Measurements from ENCODE around the gene PAX9.
"Not testable (repeated sequence)": the region's sequence is repeated elsewhere in the genome, so short reads cannot be mapped to it uniquely, and the experiment has no call there.

Gene PAX9

GRCh38 chr14:36682338-36682737 is 20.7 kb downstream of the PAX9 start:
- H3K27ac ChIP-seq, result peak overlapping the region; percentile 64
- TF ChIP-seq CTCF (conservative IDR thresholded peaks at IDR 0.05), result no peak

DNA sequence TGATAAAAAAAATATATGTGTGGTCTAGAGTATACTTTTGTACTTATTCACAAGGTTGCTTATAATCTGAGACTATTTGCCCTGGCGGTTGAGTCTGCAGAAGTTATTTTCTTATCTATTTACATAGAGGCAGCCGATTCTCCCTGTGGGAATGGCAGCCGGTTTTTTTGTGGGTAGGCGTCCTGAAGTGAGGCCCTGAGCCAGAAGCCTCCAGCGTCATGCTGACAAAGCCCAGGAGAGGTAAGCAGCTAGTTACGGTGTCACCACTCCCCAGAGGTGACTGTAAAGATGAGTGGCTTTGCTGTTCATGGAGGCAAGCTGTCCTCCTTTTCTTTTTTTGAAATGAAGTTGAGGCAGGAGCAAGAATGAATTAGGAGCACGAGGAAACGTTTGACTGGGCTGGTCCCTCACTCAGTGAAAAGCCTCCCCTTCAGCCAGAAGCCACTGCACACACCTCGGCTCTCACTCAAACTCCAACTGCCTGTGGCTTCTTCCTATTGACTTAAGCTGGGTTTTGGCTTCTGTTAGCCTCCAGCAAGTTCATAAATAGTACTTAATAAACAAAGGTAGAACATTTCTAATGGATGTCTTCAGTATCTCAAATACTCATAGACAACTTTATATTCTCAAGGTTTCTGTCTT is 21.5 kb downstream of the PAX9 start:
- H3K27ac ChIP-seq, result peak overlapping the region; percentile 64
- TF ChIP-seq CTCF (conservative IDR thresholded peaks at IDR 0.05), result no peak

DNA sequence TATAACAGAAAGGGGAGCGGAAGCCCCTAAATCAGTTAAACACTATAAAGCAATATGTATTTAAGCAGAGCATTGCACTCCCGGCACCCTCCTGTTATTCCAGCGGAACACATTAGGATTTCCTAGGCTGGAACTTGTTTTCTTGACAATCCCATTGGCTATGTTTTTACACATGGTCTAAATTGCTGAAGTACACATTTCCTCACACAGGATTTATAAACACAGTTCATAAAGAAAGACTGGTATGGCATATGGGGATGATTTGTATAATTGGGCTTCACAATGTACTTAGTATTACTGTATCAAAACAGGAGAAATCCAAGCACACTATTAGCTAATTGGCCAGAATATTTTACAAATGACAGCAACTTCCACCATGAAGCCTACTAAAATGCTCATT is 23.3 kb downstream of the PAX9 start:
- TF ChIP-seq CTCF (conservative IDR thresholded peaks at IDR 0.05), result no peak
- H3K27ac ChIP-seq, result no peak overlapping the region

DNA sequence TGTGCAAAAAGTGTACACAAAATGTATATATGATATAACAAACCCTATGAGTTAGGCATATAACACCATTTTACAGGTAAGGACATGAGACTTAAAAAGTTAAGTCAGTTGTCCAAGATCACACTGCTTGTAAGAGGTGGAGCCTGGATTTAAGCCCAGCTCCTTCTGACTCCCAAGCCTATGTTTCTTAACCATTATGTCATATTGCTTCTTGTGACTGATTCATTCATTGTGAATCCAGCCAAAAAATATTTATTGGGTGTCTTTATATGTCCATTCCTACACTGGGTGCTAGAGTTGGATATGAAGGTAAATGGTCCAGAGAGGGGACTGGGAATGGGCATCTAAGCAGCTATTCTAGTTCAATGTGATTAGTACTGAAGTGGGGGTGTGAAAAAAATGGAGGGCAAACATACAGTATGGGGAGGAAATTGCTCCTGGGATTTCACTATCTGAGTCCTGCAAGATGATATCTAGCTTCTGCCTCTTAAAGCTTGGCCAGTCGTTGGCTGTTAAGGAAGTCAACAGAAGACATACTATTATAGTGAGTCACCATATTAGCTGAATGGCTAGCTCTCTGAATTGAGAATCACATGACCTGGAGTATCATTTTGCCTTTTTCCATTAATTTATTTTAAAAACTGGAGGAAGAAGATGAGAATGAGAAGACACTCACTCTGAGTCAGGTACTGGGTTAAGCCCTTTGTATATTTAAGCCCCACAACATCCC is 28.8 kb downstream of the PAX9 start:
- TF ChIP-seq CTCF (conservative IDR thresholded peaks at IDR 0.05), result no peak
- no peak overlapping the region for H3K27ac ChIP-seq

GRCh38 chr14:36699420-36699819 is 37.8 kb downstream of the PAX9 start:
- not testable (repeated sequence) for H3K27ac ChIP-seq

GRCh38 chr14:36700651-36701050 is 39.0 kb downstream of the PAX9 start:
- no peak for TF ChIP-seq CTCF (conservative IDR thresholded peaks at IDR 0.05)
- H3K27ac ChIP-seq, result no peak overlapping the region

GRCh38 chr14:36701132-36701531 is 39.5 kb downstream of the PAX9 start:
- TF ChIP-seq CTCF (conservative IDR thresholded peaks at IDR 0.05), result no peak
- H3K27ac ChIP-seq, result no peak overlapping the region

DNA sequence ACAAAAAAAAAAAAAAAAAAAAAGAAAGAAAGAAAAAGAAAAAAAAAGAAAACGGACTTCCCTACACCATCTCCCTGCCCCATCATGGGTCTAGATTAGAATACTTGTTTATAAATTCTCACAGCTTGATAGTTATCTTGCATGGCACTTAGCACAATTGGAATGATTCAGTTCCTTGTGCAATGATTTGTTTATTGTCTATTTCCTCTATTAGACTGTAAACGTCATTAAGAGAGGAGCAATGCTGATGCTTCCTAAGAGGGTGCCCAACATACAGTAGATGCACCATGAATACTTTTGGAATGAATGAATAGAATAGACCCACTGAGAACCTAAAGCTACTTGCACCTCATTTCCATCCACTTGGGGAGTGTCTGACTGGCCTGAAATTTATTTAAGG is 40.8 kb downstream of the PAX9 start:
- TF ChIP-seq CTCF (conservative IDR thresholded peaks at IDR 0.05), result no peak
- no peak overlapping the region for H3K27ac ChIP-seq
